ENCODE results near the gene RABL3.
"Not testable (repeated sequence)": the region's sequence is repeated elsewhere in the genome, so short reads cannot be mapped to it uniquely, and the experiment has no call there.

The RABL3 gene

GRCh38 chr3:120743556-120744195 lies 1.4 kb upstream of the RABL3 start:
- DNase-seq: no peak

- DNase-seq: no peak
Measured at GRCh38 chr3:120742849-120743365, 591 bp upstream of the RABL3 start.

GRCh38 chr3:120741837-120742197 lies 499 bp downstream of the RABL3 start:
- DNase-seq: no peak

GRCh38 chr3:120741320-120741719 lies 996 bp downstream of the RABL3 start:
- no peak for DNase-seq

GRCh38 chr3:120738006-120738405 lies 4.3 kb downstream of the RABL3 start:
- DNase-seq: not testable (repeated sequence)

GRCh38 chr3:120730576-120731542 lies 11.5 kb downstream of the RABL3 start:
- DNase-seq: no peak

GRCh38 chr3:120726791-120727190 lies 15.5 kb downstream of the RABL3 start:
- DNase-seq: no peak

GRCh38 chr3:120719167-120719834 lies 23.0 kb downstream of the RABL3 start:
- peak; percentile 62 for DNase-seq

- no peak for DNase-seq
Measured at GRCh38 chr3:120713262-120713661, 29.1 kb downstream of the RABL3 start.

GRCh38 chr3:120710369-120710768 lies 31.9 kb downstream of the RABL3 start:
- no peak for DNase-seq

- no peak for DNase-seq
Measured at GRCh38 chr3:120708408-120708807, 33.9 kb downstream of the RABL3 start.

GRCh38 chr3:120706950-120707349 lies 35.4 kb downstream of the RABL3 start:
- no peak for DNase-seq

GRCh38 chr3:120705884-120706582 lies 36.3 kb downstream of the RABL3 start:
- no peak for DNase-seq

GRCh38 chr3:120699333-120699732 lies 43.0 kb downstream of the RABL3 start:
- DNase-seq: no peak

- DNase-seq: no peak
Measured at GRCh38 chr3:120693439-120694171, 48.7 kb downstream of the RABL3 start.

- no peak for DNase-seq
Measured at GRCh38 chr3:120689395-120689794, 52.9 kb downstream of the RABL3 start.

GRCh38 chr3:120688121-120688520 lies 54.2 kb downstream of the RABL3 start:
- DNase-seq: no peak

- DNase-seq: no peak
Measured at GRCh38 chr3:120685411-120685810, 56.9 kb downstream of the RABL3 start.

- DNase-seq: no peak
Measured at GRCh38 chr3:120684896-120685295, 57.4 kb downstream of the RABL3 start.

- no peak for DNase-seq
Measured at GRCh38 chr3:120683671-120684301, 58.5 kb downstream of the RABL3 start.

- DNase-seq: no peak
Measured at GRCh38 chr3:120683213-120683612, 59.1 kb downstream of the RABL3 start.
